ENCODE measurements around the gene FAM171A2. TPM values are rescaled to one million over a fixed set of nuclear protein-coding genes. Genes with fewer than 3 reads are reported as not detected.

The FAM171A2 gene
- total and polyA plus RNA-seq, 7 donors: 0.06 to 0.23 (median 0.19) TPM

GRCh38 chr17:44380767-44381166 is 17.1 kb upstream of the FAM171A2 start:
- H3K4me3 ChIP-seq: no peak overlapping the region
- no peaks in the 10 kb centered on the region for H3K9me3 ChIP-seq
- 53 to 59% (median 55%) methylated on average over 9 of the region's 9 CpGs for WGBS, 3 donors
- TF ChIP-seq, protein P1, sequence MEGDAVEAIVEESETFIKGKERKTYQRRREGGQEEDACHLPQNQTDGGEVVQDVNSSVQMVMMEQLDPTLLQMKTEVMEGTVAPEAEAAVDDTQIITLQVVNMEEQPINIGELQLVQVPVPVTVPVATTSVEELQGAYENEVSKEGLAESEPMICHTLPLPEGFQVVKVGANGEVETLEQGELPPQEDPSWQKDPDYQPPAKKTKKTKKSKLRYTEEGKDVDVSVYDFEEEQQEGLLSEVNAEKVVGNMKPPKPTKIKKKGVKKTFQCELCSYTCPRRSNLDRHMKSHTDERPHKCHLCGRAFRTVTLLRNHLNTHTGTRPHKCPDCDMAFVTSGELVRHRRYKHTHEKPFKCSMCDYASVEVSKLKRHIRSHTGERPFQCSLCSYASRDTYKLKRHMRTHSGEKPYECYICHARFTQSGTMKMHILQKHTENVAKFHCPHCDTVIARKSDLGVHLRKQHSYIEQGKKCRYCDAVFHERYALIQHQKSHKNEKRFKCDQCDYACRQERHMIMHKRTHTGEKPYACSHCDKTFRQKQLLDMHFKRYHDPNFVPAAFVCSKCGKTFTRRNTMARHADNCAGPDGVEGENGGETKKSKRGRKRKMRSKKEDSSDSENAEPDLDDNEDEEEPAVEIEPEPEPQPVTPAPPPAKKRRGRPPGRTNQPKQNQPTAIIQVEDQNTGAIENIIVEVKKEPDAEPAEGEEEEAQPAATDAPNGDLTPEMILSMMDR (IDR thresholded peaks at IDR 0.05): no peak
- intact Hi-C loops (cut with DNase I): no loop called here
- H3K4me1 ChIP-seq: peaks cover 4% of the 10 kb centered on the region
- H3K27me3 ChIP-seq (ENCODE audit: insufficient read depth in 3 of 3, low read length in 2 of 3): peaks cover 0 to 30% (median 23%) of the 10 kb centered on the region in 3 donors
- ATAC-seq (no peak), DNase-seq (no peak)
- no peaks in the 10 kb centered on the region for H3K36me3 ChIP-seq (ENCODE audit: insufficient read depth in 1 of 2, low read depth in 1 of 2)
- H3K27ac ChIP-seq: no peak overlapping the region

DNA sequence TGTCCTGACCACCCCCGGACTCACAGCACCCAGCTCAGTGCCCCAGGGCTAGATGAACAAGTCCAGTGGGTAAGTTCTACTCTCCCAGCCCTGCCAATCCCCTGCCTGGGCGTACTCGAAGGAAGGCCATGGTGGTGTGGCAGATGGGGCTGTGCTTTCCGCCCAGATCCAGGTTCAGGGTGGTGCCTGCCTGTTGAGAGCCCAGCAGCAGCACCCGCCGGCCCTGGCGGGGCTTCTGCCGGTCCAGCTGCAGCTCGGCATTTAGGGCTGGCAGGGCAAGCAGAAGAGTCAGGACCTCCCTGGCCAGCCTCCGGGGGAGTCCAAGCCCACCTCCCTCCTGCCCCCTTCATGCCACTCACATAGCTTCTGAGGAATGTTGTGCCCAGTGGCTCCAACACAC is 16.2 kb upstream of the FAM171A2 start:
- DNase-seq: no peak
- no peaks in the 10 kb centered on the region for H3K36me3 ChIP-seq (ENCODE audit: insufficient read depth in 1 of 2, low read depth in 1 of 2)
- H3K9me3 ChIP-seq: no peaks in the 10 kb centered on the region
- H3K4me1 ChIP-seq: no peaks in the 10 kb centered on the region
- TF ChIP-seq, protein P1 (IDR thresholded peaks at IDR 0.05): no peak
- peaks cover 0 to 31% (median 19%) of the 10 kb centered on the region in 3 donors for H3K27me3 ChIP-seq (ENCODE audit: insufficient read depth in 3 of 3, low read length in 2 of 3)
- intact Hi-C loops (cut with DNase I): no loop called here
- WGBS, 3 donors: 84 to 86% (median 85%) methylated on average over 10 of the region's 10 CpGs
- ATAC-seq: no peak
- no peak overlapping the region for H3K27ac ChIP-seq
- no peak overlapping the region for H3K4me3 ChIP-seq

GRCh38 chr17:44378171-44378705 is 14.6 kb upstream of the FAM171A2 start:
- ATAC-seq: no peak
- H3K4me1 ChIP-seq: no peaks in the 10 kb centered on the region
- no peak overlapping the region for H3K27ac ChIP-seq
- H3K36me3 ChIP-seq (ENCODE audit: insufficient read depth in 1 of 2, low read depth in 1 of 2): no peaks in the 10 kb centered on the region
- WGBS, 3 donors: 77 to 86% (median 77%) methylated on average over 14 of the region's 14 CpGs
- peaks cover 0 to 26% (median 21%) of the 10 kb centered on the region in 3 donors for H3K27me3 ChIP-seq (ENCODE audit: insufficient read depth in 3 of 3, low read length in 2 of 3)
- intact Hi-C loops (cut with DNase I): no loop called here
- H3K9me3 ChIP-seq: no peaks in the 10 kb centered on the region
- DNase-seq: no peak
- H3K4me3 ChIP-seq: no peak overlapping the region
- TF ChIP-seq, protein P1 (IDR thresholded peaks at IDR 0.05): no peak

DNA sequence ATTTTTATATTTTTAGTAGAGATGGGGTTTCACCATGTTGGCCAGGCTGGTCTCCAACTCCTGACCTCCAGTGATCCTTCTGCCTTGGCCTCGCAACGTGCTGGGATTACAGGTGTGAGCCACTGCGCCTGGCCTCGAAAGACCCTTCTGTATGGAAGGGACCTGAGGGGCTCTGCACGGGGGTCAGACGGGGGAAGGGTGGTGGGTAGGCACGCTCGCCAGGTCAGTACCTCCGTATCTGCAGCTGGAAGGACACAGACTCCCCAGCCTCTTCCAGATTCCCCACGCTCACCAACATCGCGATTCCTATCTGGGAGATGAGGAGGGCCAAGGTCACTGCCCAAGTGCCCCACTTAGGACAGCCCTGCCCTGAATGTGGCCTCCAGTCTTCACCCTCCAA is 13.1 kb upstream of the FAM171A2 start:
- H3K4me1 ChIP-seq: no peaks in the 10 kb centered on the region
- 82 to 85% (median 83%) methylated on average over 12 of the region's 12 CpGs for WGBS, 3 donors
- no peaks in the 10 kb centered on the region for H3K9me3 ChIP-seq
- TF ChIP-seq, protein P1 (IDR thresholded peaks at IDR 0.05): no peak
- H3K27ac ChIP-seq: no peak overlapping the region
- ATAC-seq (no peak), DNase-seq (no peak)
- H3K36me3 ChIP-seq (ENCODE audit: insufficient read depth in 1 of 2, low read depth in 1 of 2): no peaks in the 10 kb centered on the region
- H3K27me3 ChIP-seq (ENCODE audit: insufficient read depth in 3 of 3, low read length in 2 of 3): peaks cover 0 to 40% (median 16%) of the 10 kb centered on the region in 3 donors
- intact Hi-C loops (cut with DNase I): no loop called here
- no peak overlapping the region for H3K4me3 ChIP-seq

DNA sequence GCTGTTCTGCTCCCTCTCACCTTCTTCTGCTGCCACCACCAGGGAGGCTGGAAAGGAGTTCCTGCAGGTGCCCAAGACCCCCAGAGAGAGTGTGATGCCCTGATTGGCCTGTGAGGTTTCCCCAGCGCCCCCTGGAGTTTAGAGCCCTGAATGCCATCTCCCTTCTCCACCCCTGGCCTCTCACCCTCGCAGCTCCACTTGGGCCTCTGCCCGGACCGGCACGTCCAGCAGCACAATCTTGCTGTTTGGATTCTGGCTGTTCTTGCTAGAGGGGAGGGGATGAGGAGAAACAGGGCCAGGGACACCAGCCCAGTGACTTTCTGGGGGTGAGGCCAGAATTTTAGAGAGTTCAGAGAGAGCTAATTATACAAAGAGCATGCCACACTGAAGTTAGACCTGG is 12.5 kb upstream of the FAM171A2 start:
- peaks cover 0 to 45% (median 16%) of the 10 kb centered on the region in 3 donors for H3K27me3 ChIP-seq (ENCODE audit: insufficient read depth in 3 of 3, low read length in 2 of 3)
- DNase-seq (peak in 1 of 2 donors; percentile 24), ATAC-seq (no peak)
- H3K27ac ChIP-seq: no peak overlapping the region
- H3K36me3 ChIP-seq (ENCODE audit: insufficient read depth in 1 of 2, low read depth in 1 of 2): no peaks in the 10 kb centered on the region
- 4 to 18% (median 10%) methylated on average over 5 of the region's 5 CpGs for WGBS, 3 donors
- H3K4me1 ChIP-seq: no peaks in the 10 kb centered on the region
- no peak overlapping the region for H3K4me3 ChIP-seq
- TF ChIP-seq, protein P1 (IDR thresholded peaks at IDR 0.05): no peak
- H3K9me3 ChIP-seq: no peaks in the 10 kb centered on the region
- intact Hi-C loops (cut with DNase I): no loop called here
